ENCODE measurements around the gene FRAS1. TPM values are rescaled to one million over a fixed set of nuclear protein-coding genes. Genes with fewer than 3 reads are reported as not detected.

Gene FRAS1
- total RNA-seq, 4 donors from 2014 or later, result 3.4 to 11.7 (median 4.2) TPM

DNA sequence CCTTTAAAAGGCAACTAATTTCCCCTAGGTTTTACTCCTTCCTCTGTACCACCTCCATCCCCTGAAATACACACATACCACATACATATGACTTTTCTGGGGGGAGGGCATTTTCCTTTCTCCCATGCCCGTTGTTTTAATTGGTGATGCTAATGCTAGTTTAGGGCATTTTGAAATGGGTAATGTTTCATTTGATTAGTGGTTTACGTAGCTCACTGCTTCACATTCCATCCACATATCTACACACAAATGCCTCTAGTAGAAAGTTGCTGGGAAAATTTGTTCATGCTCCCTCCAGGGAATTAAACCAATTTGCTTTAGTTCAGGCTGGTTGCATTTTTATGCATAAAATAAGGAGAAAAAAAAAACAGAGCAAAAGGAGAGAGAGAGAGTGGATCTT lies 231.2 kb downstream of the FRAS1 start:
- ATAC-seq, result no peak
- H3K27ac ChIP-seq, result no peak overlapping the region
- no peak overlapping the region for H3K4me3 ChIP-seq
- peaks cover 0 to 4% (median 0%) of the 10 kb centered on the region in 3 donors for H3K4me1 ChIP-seq
- no peak for TF ChIP-seq EP300 (IDR thresholded peaks at IDR 0.05)
- TF ChIP-seq POLR2A (IDR thresholded peaks at IDR 0.05), result no peak
- TF ChIP-seq POLR2AphosphoS5 (IDR thresholded peaks at IDR 0.05), result no peak
- TF ChIP-seq, protein P1, sequence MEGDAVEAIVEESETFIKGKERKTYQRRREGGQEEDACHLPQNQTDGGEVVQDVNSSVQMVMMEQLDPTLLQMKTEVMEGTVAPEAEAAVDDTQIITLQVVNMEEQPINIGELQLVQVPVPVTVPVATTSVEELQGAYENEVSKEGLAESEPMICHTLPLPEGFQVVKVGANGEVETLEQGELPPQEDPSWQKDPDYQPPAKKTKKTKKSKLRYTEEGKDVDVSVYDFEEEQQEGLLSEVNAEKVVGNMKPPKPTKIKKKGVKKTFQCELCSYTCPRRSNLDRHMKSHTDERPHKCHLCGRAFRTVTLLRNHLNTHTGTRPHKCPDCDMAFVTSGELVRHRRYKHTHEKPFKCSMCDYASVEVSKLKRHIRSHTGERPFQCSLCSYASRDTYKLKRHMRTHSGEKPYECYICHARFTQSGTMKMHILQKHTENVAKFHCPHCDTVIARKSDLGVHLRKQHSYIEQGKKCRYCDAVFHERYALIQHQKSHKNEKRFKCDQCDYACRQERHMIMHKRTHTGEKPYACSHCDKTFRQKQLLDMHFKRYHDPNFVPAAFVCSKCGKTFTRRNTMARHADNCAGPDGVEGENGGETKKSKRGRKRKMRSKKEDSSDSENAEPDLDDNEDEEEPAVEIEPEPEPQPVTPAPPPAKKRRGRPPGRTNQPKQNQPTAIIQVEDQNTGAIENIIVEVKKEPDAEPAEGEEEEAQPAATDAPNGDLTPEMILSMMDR (IDR thresholded peaks at IDR 0.05), result no peak
- H3K27me3 ChIP-seq, result no peaks in the 10 kb centered on the region
- no peaks in the 10 kb centered on the region for H3K9me3 ChIP-seq
- 76% methylated on average over 2 of the region's 2 CpGs; no CpG with 5 or more reads in 1 of the 2 donors for WGBS, 2 donors (ENCODE audit: low coverage in 1 of 2)
- no peaks in the 10 kb centered on the region for H3K36me3 ChIP-seq

DNA sequence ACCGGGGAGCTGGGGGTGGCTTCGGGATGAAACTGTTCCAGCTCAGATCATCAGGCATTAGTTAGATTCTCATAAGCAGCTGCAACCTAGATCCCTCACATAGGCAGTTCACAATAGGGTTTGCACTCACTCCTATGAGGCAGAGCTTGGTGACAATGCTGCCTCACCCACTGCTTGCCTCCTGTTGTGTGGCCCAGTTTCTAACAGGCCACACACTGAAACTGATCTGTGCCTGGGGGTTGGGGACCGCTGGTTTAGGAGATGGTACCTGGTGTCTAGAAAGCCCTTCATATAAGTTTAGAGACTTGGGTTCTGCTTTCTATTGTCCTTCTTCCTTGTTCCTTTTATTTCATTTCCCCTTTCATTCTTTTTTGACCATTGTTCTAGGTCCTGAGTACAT lies 234.2 kb downstream of the FRAS1 start:
- Histone ChIP-seq H3K9me3 (no peaks in the 10 kb centered on the region), H3K36me3 (no peaks in the 10 kb centered on the region), H3K27ac (no peak overlapping the region), H3K27me3 (no peaks in the 10 kb centered on the region), H3K4me1 (peaks cover 0 to 17% (median 5%) of the 10 kb centered on the region in 3 donors), H3K4me3 (no peak overlapping the region)
- ATAC-seq, result no peak
- 20 to 100% methylated on average over 1 of the region's 3 CpGs for WGBS, 2 donors (ENCODE audit: low coverage in 1 of 2)
- TF ChIP-seq POLR2AphosphoS5 (IDR thresholded peaks at IDR 0.05) (no peak), POLR2A (IDR thresholded peaks at IDR 0.05) (no peak), EP300 (IDR thresholded peaks at IDR 0.05) (no peak)
- TF ChIP-seq, protein P1 (IDR thresholded peaks at IDR 0.05), result no peak

DNA sequence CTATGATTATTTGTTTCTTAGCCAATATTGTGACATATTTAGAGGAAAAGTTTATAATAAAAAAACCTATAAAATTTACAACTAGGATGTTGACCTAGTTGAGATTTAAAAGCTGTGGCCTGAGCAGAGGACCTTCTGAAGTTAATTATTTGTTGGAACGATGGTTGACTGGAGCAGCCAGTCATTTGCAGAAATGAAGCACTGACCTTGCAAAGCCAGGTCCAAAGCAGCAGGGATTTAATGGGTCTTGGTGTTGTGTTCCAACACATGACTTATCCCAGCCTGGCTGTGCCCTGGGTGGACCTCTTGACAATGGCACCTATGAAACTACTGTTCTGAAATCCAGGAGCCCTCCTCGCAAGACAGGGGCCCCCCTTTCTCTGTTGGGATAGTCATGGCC lies 235.2 kb downstream of the FRAS1 start:
- H3K4me1 ChIP-seq, result peaks cover 0 to 26% (median 5%) of the 10 kb centered on the region in 3 donors
- no peak overlapping the region for H3K27ac ChIP-seq
- no peaks in the 10 kb centered on the region for H3K9me3 ChIP-seq
- ATAC-seq, result no peak
- TF ChIP-seq POLR2AphosphoS5 (IDR thresholded peaks at IDR 0.05), result no peak
- no peak for TF ChIP-seq POLR2A (IDR thresholded peaks at IDR 0.05)
- TF ChIP-seq, protein P1 (IDR thresholded peaks at IDR 0.05), result no peak
- TF ChIP-seq EP300 (IDR thresholded peaks at IDR 0.05), result no peak
- no peak overlapping the region for H3K4me3 ChIP-seq
- WGBS, 2 donors (ENCODE audit: low coverage in 1 of 2), result 54 to 91% methylated on average over 1 to 2 of the region's 2 CpGs
- no peaks in the 10 kb centered on the region for H3K36me3 ChIP-seq
- no peaks in the 10 kb centered on the region for H3K27me3 ChIP-seq

DNA sequence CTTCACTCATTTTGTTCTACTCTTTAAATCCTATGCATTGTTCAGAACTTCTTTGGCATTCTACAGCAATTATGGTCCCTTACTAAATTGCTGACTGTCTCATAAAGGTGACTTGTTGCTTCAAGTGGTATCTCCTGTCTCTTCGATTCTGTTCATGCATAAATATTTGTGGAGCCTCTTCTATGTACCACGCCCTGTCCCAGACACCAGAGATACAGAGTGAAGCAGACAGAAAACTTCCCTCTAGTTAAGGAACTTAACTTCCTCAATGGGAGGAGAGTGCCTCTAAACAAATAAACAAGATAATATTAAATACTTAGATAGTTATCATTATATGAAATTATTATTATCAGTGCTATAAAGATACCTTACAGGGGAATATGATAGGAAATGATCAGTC lies 235.7 kb downstream of the FRAS1 start:
- Histone ChIP-seq H3K4me3 (no peak overlapping the region), H3K27me3 (no peaks in the 10 kb centered on the region), H3K4me1 (peaks cover 0 to 26% (median 5%) of the 10 kb centered on the region in 3 donors), H3K36me3 (no peaks in the 10 kb centered on the region), H3K27ac (no peak overlapping the region), H3K9me3 (no peaks in the 10 kb centered on the region)
- TF ChIP-seq, protein P1 (IDR thresholded peaks at IDR 0.05), result no peak
- TF ChIP-seq POLR2AphosphoS5 (IDR thresholded peaks at IDR 0.05) (no peak), EP300 (IDR thresholded peaks at IDR 0.05) (no peak), POLR2A (IDR thresholded peaks at IDR 0.05) (no peak)
- ATAC-seq, result no peak
- WGBS, 2 donors (ENCODE audit: low coverage in 1 of 2), result 100% methylated on average over 2 of the region's 2 CpGs; no CpG with 5 or more reads in 1 of the 2 donors

DNA sequence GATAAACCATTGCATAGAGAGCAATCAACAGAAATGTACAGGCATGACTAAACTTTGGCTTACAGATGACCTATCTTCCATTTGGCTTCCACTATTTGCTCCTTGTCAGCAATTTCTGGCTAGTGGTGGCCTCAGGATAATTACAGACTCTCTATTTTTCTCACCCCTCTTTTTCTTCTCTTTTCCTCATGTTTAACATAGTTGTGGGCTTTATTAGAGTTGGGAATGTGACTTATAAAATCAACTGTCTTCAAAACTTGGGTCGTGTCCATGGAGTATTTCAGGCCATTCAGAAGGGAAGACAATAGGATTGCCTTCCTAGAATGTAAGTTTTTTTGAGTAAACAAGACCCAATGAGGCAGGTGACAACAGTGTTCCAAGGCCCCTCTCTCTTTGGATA lies 236.2 kb downstream of the FRAS1 start:
- H3K27me3 ChIP-seq, result no peaks in the 10 kb centered on the region
- H3K4me3 ChIP-seq, result no peak overlapping the region
- TF ChIP-seq POLR2AphosphoS5 (IDR thresholded peaks at IDR 0.05) (no peak), POLR2A (IDR thresholded peaks at IDR 0.05) (no peak), EP300 (IDR thresholded peaks at IDR 0.05) (no peak)
- TF ChIP-seq, protein P1 (IDR thresholded peaks at IDR 0.05), result no peak
- no peaks in the 10 kb centered on the region for H3K9me3 ChIP-seq
- H3K4me1 ChIP-seq, result peaks cover 0 to 26% (median 5%) of the 10 kb centered on the region in 3 donors
- no peak overlapping the region for H3K27ac ChIP-seq
- ATAC-seq, result no peak
- 64 to 67% methylated on average over 1 of the region's 1 CpG for WGBS, 2 donors (ENCODE audit: low coverage in 1 of 2)
- H3K36me3 ChIP-seq, result no peaks in the 10 kb centered on the region
